Epithelial cell of esophagus (primary cell): ENCODE data around the gene CCDC17.

ENCODE experiments used
- DNase-seq: peaks from one replicate; pipeline ENCODE4 v3.0.0; 2010; ENCODE audit warnings: low read depth
- H3K4me3 ChIP-seq: 2 replicates; pipeline ENCODE4 v1.5.1; 2011; ENCODE audit warnings: mild to moderate bottlenecking, low read length, control low read depth
- CTCF ChIP-seq: IDR thresholded peaks from 2 replicates; pipeline ENCODE4 v1.5.1; 2011; ENCODE audit warnings: low read depth, mild to moderate bottlenecking, low read length, control low read depth, inconsistent platforms; ENCODE audit not compliant: insufficient read depth; ENCODE audit errors: missing control alignments

Gene CCDC17

GRCh38 chr1:45583264-45583665, 40.6 kb downstream of the CCDC17 start:
- H3K4me3 ChIP-seq: peak overlapping the region; percentile 98
- TF ChIP-seq CTCF: no peak
- DNase-seq: peak; percentile 98

- no peak for TF ChIP-seq CTCF
- no peak for DNase-seq
- no peak overlapping the region for H3K4me3 ChIP-seq
Measured at GRCh38 chr1:45574105-45574626, 49.7 kb downstream of the CCDC17 start.

- peak; percentile 18 for TF ChIP-seq CTCF
- no peak overlapping the region for H3K4me3 ChIP-seq
- no peak for DNase-seq
Measured at GRCh38 chr1:45573231-45573804, 50.5 kb downstream of the CCDC17 start.

GRCh38 chr1:45570631-45571030, 53.2 kb downstream of the CCDC17 start:
- TF ChIP-seq CTCF: no peak
- DNase-seq: no peak
- H3K4me3 ChIP-seq: no peak overlapping the region
